IgD-negative memory B cell (primary cell): ENCODE measurements around the gene FOXN3. TPM values are rescaled to one million over a fixed set of nuclear protein-coding genes. Genes with fewer than 3 reads are reported as not detected.

ENCODE experiments used
- H3K27ac Mint-ChIP-seq, 3 donors: one replicate each; pipeline ENCODE4 v1.8.0; 2020 to 2022; ENCODE audit warnings: mild to moderate bottlenecking in 3 of 3, mixed read lengths in 3 of 3, moderate library complexity in 1 of 3
- H3K27me3 Mint-ChIP-seq: one replicate; pipeline ENCODE4 v1.8.0; 2021; ENCODE audit warnings: mixed read lengths
- H3K36me3 Mint-ChIP-seq: one replicate; pipeline ENCODE4 v1.8.0; 2020; ENCODE audit warnings: mild to moderate bottlenecking, mixed read lengths
- H3K4me1 Mint-ChIP-seq, 3 donors: one replicate each; pipeline ENCODE4 v1.8.0; 2020 to 2022; ENCODE audit warnings: mixed read lengths in 3 of 3, mild to moderate bottlenecking in 1 of 3
- H3K4me3 Mint-ChIP-seq, 4 donors: one replicate each; pipeline ENCODE4 v1.8.0; 2020 to 2022; ENCODE audit warnings: mild to moderate bottlenecking in 4 of 4, mixed read lengths in 4 of 4, moderate library complexity in 3 of 4
- H3K9me3 Mint-ChIP-seq, 3 donors: one replicate each; pipeline ENCODE4 v1.8.0; 2020 to 2021; ENCODE audit warnings: mixed read lengths in 3 of 3, mild to moderate bottlenecking in 1 of 3
- polyA plus RNA-seq: library from polyadenylated mRNA; unstranded; fragments of 300-500 nt; fragmentation: Illumina TruSeq; gene quantifications from one replicate; pipeline ENCODE4 v1.2.3, GENCODE V29; 2021

The FOXN3 gene
- polyA plus RNA-seq, 1 donor from 2014 or later, result 62.5 TPM

GRCh38 chr14:89342049-89342448, 75.0 kb downstream of the FOXN3 start:
- no peaks in the 10 kb centered on the region for H3K9me3 Mint-ChIP-seq
- H3K4me3 Mint-ChIP-seq, result peak overlapping the region in 1 of 4 donors; percentile 14
- H3K4me1 Mint-ChIP-seq, result peaks cover 32 to 37% (median 36%) of the 10 kb centered on the region in 3 donors
- H3K27ac Mint-ChIP-seq, result peak overlapping the region; percentile 54 to 71 (median 54)
- H3K36me3 Mint-ChIP-seq, result peaks cover 12% of the 10 kb centered on the region
- H3K27me3 Mint-ChIP-seq, result no peaks in the 10 kb centered on the region

- Mint-ChIP-seq H3K36me3 (peaks cover 12% of the 10 kb centered on the region), H3K4me1 (peaks cover 37 to 46% (median 46%) of the 10 kb centered on the region in 3 donors), H3K27ac (peak overlapping the region in 2 of 3 donors; percentile 46 to 52), H3K9me3 (no peaks in the 10 kb centered on the region), H3K4me3 (peak overlapping the region in 2 of 4 donors; percentile 18 to 81), H3K27me3 (no peaks in the 10 kb centered on the region)
Measured at GRCh38 chr14:89340200-89341181, 76.5 kb downstream of the FOXN3 start.

- H3K27ac Mint-ChIP-seq, result peak overlapping the region in 1 of 3 donors; percentile 52
Measured at GRCh38 chr14:89339579-89339978, 77.5 kb downstream of the FOXN3 start.

GRCh38 chr14:89339158-89339557, 77.9 kb downstream of the FOXN3 start:
- H3K4me3 Mint-ChIP-seq, result peak overlapping the region in 1 of 4 donors; percentile 72
- H3K36me3 Mint-ChIP-seq, result peaks cover 6% of the 10 kb centered on the region
- H3K9me3 Mint-ChIP-seq, result no peaks in the 10 kb centered on the region
- no peak overlapping the region for H3K27ac Mint-ChIP-seq
- no peaks in the 10 kb centered on the region for H3K27me3 Mint-ChIP-seq
- peaks cover 34 to 46% (median 46%) of the 10 kb centered on the region in 3 donors for H3K4me1 Mint-ChIP-seq

More at GRCh38 chr14:89339579-89339978, 77.5 kb downstream of the FOXN3 start:
- H3K4me3 Mint-ChIP-seq, result peak overlapping the region in 2 of 4 donors; percentile 72 to 81
- peaks cover 34 to 46% (median 46%) of the 10 kb centered on the region in 3 donors for H3K4me1 Mint-ChIP-seq
- no peaks in the 10 kb centered on the region for H3K27me3 Mint-ChIP-seq
- H3K9me3 Mint-ChIP-seq, result no peaks in the 10 kb centered on the region
- H3K36me3 Mint-ChIP-seq, result peaks cover 6% of the 10 kb centered on the region

GRCh38 chr14:89336338-89336737, 80.7 kb downstream of the FOXN3 start:
- Mint-ChIP-seq H3K27ac (peak overlapping the region in 1 of 3 donors; percentile 65), H3K9me3 (peaks cover 0 to 3% (median 0%) of the 10 kb centered on the region in 3 donors), H3K4me1 (peaks cover 46 to 53% (median 48%) of the 10 kb centered on the region in 3 donors), H3K27me3 (no peaks in the 10 kb centered on the region), H3K4me3 (peak overlapping the region in 2 of 4 donors; percentile 29 to 71), H3K36me3 (peaks cover 6% of the 10 kb centered on the region)

- peaks cover 0 to 3% (median 0%) of the 10 kb centered on the region in 3 donors for H3K9me3 Mint-ChIP-seq
- H3K27me3 Mint-ChIP-seq, result no peaks in the 10 kb centered on the region
- H3K4me1 Mint-ChIP-seq, result peaks cover 44 to 49% (median 49%) of the 10 kb centered on the region in 3 donors
- H3K4me3 Mint-ChIP-seq, result peak overlapping the region in 2 of 4 donors; percentile 21 to 90
- H3K36me3 Mint-ChIP-seq, result peaks cover 4% of the 10 kb centered on the region
- peak overlapping the region; percentile 11 to 64 (median 54) for H3K27ac Mint-ChIP-seq
Measured at GRCh38 chr14:89332031-89332430, 85.0 kb downstream of the FOXN3 start.

GRCh38 chr14:89331398-89331797, 85.6 kb downstream of the FOXN3 start:
- peaks cover 0 to 3% (median 0%) of the 10 kb centered on the region in 3 donors for H3K9me3 Mint-ChIP-seq
- H3K36me3 Mint-ChIP-seq, result peaks cover 8% of the 10 kb centered on the region
- H3K27me3 Mint-ChIP-seq, result no peaks in the 10 kb centered on the region
- H3K27ac Mint-ChIP-seq, result peak overlapping the region; percentile 11 to 54 (median 33)
- H3K4me1 Mint-ChIP-seq, result peaks cover 41 to 48% (median 48%) of the 10 kb centered on the region in 3 donors
- peak overlapping the region in 2 of 4 donors; percentile 21 to 90 for H3K4me3 Mint-ChIP-seq

- peak overlapping the region in 1 of 3 donors; percentile 54 for H3K27ac Mint-ChIP-seq
- no peaks in the 10 kb centered on the region for H3K27me3 Mint-ChIP-seq
- peaks cover 0 to 3% (median 0%) of the 10 kb centered on the region in 3 donors for H3K9me3 Mint-ChIP-seq
- H3K4me1 Mint-ChIP-seq, result peaks cover 43 to 54% (median 45%) of the 10 kb centered on the region in 3 donors
- H3K36me3 Mint-ChIP-seq, result peaks cover 8% of the 10 kb centered on the region
- H3K4me3 Mint-ChIP-seq, result peak overlapping the region in 1 of 4 donors; percentile 79
Measured at GRCh38 chr14:89330236-89331002, 86.6 kb downstream of the FOXN3 start.

- peaks cover 6% of the 10 kb centered on the region for H3K36me3 Mint-ChIP-seq
- no peak overlapping the region for H3K4me3 Mint-ChIP-seq
- no peaks in the 10 kb centered on the region for H3K9me3 Mint-ChIP-seq
- no peaks in the 10 kb centered on the region for H3K27me3 Mint-ChIP-seq
- no peak overlapping the region for H3K27ac Mint-ChIP-seq
- H3K4me1 Mint-ChIP-seq, result peaks cover 44 to 56% (median 51%) of the 10 kb centered on the region in 3 donors
Measured at GRCh38 chr14:89327771-89328212, 89.2 kb downstream of the FOXN3 start.

GRCh38 chr14:89325959-89326358, 91.1 kb downstream of the FOXN3 start:
- Mint-ChIP-seq H3K36me3 (peaks cover 6% of the 10 kb centered on the region), H3K4me1 (peaks cover 33 to 46% (median 41%) of the 10 kb centered on the region in 3 donors), H3K27me3 (no peaks in the 10 kb centered on the region), H3K9me3 (no peaks in the 10 kb centered on the region), H3K4me3 (no peak overlapping the region), H3K27ac (no peak overlapping the region)

GRCh38 chr14:89325299-89325883, 91.6 kb downstream of the FOXN3 start:
- Mint-ChIP-seq H3K27ac (no peak overlapping the region), H3K9me3 (no peaks in the 10 kb centered on the region), H3K36me3 (peaks cover 6% of the 10 kb centered on the region), H3K27me3 (no peaks in the 10 kb centered on the region), H3K4me1 (peaks cover 30 to 41% (median 36%) of the 10 kb centered on the region in 3 donors), H3K4me3 (peak overlapping the region in 1 of 4 donors; percentile 52)

- H3K9me3 Mint-ChIP-seq, result no peaks in the 10 kb centered on the region
- H3K27ac Mint-ChIP-seq, result no peak overlapping the region
- H3K36me3 Mint-ChIP-seq, result peaks cover 6% of the 10 kb centered on the region
- no peaks in the 10 kb centered on the region for H3K27me3 Mint-ChIP-seq
- peaks cover 23 to 34% (median 29%) of the 10 kb centered on the region in 3 donors for H3K4me1 Mint-ChIP-seq
- peak overlapping the region in 1 of 4 donors; percentile 63 for H3K4me3 Mint-ChIP-seq
Measured at GRCh38 chr14:89324501-89325298, 92.3 kb downstream of the FOXN3 start.

GRCh38 chr14:89320381-89321000, 96.5 kb downstream of the FOXN3 start:
- Mint-ChIP-seq H3K4me1 (peaks cover 24 to 33% (median 31%) of the 10 kb centered on the region in 3 donors), H3K27me3 (no peaks in the 10 kb centered on the region), H3K36me3 (peaks cover 8% of the 10 kb centered on the region), H3K9me3 (peaks cover 0 to 8% (median 0%) of the 10 kb centered on the region in 3 donors), H3K27ac (no peak overlapping the region), H3K4me3 (no peak overlapping the region)
